Bone marrow (tissue), 2 donors: ENCODE measurements around the gene RNF121.
"Not testable (repeated sequence)": the region's sequence is repeated elsewhere in the genome, so short reads cannot be mapped to it uniquely, and the experiment has no call there.

ENCODE experiments used
- DNase-seq, 2 donors: peaks; one replicate each; lab custom pipeline; 2025; lab: John Stamatoyannopoulos, UW

The RNF121 gene

DNA sequence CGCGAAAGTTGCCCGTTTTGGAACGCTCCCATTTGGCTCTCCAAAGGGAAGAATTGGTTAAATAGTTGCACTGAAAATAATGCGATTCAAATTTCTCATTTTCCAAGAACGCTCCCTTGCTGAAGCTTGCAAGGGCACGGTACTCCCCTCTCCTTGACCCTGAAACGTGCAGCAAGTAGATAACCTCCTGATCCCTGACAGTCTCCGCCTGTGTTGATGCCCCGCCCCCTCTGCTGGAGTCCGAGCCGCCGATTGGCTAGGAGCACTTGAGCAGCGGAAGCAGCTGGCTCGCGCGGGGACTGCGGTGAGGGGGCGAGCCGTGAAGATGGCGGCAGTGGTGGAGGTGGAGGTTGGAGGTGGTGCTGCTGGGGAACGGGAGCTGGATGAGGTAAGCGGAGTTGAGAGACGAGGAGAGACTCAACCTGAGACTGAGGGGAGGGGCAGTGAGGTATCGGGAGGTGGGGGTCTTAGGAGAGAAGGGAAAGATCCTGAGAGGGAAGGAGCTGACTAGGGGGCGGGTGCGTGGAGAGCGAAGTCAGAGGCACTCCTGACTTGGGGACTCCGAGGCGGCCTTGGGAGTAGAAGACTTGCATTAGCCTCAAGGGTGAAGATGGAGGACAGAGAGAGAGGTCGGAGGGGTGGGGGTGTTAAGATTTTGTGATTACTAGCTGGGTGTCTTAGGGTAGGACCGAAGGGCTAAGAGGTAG lies at the start of gene RNF121:
Gene RNF121 (plus strand): TSS at position 310 of the 707 bp plus-strand sequence. CDS start 16 bp downstream, at position 326.
- DNase-seq: peak; percentile 83 to 95

DNA sequence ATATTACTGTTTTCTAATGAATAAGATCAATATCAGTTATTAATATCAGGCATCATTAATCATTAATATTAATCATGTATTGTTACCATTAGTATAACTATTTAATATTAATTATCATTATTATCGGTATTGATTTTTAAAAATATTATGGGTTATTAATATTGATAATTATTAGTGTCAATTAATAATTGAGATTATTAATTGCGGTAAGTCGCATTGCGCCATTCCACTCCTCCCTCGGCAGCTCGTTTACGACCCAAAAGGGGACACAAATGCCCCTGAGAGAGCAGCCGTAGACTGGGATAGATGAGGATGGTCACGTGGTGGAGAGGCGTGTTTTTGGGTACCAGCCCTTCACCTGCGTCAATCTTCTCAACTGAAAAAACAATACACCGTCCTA lies 43.0 kb upstream of the RNF121 start:
- DNase-seq: not testable (repeated sequence)

DNA sequence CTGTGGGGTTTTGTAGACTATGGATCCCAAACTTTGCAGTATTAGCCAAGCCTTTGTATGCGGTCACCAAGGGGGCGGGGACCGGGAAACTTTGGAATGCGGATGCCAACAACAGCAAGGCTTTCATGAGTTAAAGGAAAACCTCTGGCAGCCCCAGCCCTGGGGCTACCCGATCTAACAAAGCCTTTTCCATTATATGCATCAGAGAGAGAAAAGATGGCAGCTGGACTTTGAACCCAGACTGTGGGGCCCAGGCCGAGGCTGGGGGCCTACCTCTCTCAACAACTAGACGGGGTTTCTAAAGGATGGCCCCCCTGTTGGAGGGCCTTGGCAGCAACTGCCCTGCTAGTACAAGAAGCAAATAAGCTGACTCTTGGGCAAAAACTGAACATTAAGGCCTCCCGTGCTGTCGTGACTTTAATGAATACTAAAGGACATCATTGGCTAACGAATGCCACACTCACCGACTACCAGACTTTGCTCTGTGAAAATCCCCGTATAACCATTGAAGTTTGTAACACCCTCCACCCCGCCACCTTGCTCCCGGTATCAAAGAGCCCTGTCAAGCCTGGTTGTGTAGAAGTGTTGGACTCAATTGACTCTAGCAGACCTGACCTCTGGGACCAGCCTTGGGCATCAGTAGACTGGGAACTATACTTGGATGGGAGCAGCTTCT lies 40.4 kb upstream of the RNF121 start:
- not testable (repeated sequence) for DNase-seq

DNA sequence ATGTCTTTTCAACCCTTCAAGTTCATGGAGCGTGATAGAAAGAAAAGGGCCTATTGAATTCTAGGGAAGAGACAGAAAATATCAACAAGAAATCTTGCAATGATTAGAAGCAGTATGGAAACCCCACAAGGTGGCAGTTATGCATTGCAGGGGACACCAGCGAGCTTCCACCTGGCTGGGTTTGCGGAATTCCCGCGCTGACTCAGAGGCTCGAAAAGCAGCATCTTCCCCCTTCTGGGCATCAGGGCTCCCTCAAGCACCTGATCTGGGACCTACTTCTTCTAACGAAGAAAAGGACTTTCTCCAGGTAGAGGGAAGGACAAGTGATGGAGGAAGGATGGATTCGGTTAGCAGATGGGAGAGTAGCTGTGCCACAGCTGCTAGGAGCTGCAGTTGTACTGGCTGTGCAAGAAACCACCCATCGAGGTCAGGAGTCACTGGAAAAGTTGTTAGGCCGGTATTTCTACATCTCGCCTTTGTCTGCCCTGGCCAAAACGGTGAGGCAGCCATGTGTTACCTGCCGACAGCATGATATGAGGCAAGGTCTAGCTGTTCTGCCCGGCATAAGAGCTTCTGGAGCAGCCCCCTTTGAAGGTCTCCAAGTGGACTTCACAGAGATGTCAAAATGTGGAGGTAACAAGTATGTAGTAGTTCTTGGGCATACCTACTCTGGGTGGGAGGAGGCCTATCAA lies 39.5 kb upstream of the RNF121 start:
- DNase-seq: not testable (repeated sequence)

DNA sequence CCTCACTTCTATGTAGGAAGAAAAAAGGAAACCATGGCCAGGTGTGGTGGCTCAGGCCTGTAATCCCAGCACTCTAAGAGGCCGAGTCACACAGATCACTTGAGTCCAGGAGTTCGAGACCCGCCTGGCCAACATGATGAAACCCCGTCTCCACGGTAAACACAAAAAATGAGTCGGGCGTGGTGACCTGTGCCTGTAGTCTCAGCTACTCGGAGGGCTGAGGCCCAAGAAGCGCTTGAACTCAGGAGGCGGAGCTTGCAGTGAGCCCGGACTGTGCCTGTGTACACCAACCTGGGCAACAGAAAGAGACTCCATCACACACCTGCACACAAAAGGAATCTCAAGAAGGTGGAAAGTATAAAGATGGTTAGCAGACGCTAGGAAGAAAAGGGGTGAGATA lies 32.9 kb upstream of the RNF121 start:
- no peak for DNase-seq

DNA sequence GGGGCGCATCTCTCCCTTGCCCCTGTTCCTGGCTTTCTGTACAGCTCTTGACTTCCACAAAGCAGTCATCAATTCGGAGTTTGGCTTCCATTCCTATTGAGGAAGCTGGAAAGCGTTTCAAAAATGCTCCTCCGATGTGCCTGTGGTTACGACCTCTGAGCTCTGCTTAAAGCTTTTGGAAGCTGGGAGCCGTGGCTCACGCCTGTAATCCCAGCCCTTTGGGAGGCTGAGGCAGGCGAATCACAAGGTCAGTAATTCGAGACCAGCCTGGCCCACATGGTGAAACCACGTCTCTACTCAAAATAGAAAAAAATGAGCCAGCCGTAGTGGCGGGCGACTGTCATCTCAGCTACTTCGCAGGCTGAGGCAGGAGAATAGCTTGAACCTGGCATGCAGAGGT lies 27.7 kb upstream of the RNF121 start:
- not testable (repeated sequence) for DNase-seq

DNA sequence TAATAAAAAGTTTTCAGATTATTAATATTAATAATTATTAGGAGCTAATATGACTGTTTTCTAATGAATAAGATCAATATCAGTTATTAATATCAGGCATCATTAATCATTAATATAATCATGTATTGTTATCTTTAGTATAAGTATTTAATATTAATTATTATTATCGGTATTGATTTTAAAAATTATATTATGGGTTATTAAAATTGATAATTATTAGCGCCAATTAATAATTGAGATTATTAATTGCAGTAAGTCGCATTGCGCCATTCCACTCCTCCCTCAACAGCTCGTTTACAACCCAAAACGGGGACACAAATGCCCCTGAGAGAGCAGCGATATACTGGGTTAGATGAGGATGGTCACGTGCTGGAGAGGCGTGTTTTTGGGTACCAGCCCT lies 20.6 kb upstream of the RNF121 start:
- no peak for DNase-seq

DNA sequence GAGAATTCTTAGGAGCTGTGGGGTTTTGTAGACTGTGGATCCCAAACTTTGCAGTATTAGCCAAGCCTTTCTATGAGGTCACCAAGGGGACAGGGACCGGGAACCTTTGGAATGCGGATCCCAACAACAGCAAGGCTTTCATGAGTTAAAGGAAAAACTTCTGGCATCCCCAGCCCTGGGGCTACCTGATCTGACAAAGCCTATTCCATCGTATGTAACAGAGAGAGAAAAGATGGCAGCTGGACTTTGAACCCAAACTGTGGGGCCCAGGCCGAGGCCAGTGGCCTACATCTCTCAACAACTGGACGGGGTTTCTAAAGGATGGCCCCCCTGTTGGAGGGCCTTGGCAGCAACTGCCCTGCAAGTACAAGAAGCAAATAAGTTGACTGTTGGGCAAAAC lies 18.1 kb upstream of the RNF121 start:
- not testable (repeated sequence) for DNase-seq

DNA sequence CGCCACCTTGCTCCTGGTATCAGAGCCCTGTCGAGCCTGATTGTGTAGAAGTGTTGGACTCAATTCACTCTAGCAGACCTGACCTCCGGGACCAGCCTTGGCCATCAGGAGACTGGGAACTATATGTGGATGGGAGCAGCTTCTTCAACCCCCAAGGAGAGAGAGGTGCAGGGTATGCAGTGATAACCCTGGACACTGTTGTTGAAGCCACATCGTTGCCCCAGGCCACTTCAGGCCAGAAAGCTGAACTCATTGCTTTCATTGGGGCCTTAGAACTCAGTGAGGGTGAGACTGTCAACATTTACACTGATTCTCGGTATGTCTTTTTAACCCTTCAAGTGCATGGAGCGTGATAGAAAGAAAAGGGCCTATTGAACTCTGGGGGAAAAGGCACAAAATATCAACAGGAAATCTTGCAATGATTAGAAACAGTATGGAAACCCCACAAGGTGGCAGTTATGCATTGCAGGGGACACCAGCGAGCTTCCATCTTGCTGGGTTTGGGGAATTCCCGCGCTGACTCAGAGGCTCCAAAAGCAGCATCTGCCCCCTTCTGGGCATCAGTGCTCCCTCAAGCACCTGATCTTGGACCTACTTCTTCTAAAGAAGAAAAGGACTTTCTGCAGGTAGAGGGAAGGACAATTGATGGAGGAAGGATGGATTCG lies 17.4 kb upstream of the RNF121 start:
- not testable (repeated sequence) for DNase-seq

DNA sequence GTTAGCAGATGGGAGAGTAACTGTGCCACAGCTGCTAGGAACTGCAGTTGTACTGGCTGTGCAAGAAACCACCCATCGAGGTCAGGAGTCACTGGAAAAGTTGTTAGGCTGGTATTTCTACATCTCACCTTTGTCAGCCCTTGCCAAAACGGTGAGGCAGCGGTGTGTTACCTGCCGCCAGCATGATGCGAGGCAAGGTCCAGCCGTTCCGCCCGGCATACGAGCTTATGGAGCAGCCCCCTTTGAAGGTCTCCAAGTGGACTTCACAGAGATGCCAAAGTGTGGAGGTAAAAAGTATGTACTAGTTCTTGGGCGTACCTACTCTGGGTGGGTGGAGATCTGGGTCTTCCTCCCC lies 16.9 kb upstream of the RNF121 start:
- DNase-seq: not testable (repeated sequence)

DNA sequence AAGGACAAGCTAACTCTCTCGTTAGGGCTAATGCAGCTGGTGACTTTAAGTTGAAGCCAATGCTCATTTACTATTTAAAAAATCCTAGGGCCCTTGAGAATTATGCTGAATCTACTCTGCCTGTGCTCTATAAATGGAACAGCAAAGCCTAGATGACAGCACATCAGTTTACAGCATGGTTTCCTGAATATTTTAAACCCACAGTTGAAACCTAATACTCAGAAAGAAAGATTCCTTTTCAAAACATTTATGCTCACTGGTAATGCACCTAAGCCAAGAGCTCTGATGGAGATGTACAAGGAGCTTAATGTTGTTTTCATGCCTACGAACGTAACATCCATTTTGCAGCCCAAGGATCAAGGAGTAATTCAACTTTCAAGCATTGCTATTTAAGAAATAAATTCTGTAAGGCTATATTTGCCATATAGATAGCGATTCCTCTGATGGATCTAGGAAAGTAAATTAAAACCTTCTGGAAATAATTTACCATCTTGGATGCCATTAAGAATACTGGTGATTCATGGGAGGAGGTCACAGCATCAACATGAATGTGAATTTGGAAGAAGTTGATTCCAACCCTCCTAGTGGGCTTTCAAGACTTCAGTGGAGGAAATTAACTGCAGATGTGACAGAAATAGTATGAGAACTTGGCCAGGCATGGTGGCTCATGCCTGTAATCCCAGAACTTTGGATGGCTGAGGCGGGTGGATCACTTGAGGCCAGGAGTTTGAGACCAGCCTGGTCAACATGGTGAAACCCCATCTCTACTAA lies 14.9 kb upstream of the RNF121 start:
- no peak for DNase-seq

DNA sequence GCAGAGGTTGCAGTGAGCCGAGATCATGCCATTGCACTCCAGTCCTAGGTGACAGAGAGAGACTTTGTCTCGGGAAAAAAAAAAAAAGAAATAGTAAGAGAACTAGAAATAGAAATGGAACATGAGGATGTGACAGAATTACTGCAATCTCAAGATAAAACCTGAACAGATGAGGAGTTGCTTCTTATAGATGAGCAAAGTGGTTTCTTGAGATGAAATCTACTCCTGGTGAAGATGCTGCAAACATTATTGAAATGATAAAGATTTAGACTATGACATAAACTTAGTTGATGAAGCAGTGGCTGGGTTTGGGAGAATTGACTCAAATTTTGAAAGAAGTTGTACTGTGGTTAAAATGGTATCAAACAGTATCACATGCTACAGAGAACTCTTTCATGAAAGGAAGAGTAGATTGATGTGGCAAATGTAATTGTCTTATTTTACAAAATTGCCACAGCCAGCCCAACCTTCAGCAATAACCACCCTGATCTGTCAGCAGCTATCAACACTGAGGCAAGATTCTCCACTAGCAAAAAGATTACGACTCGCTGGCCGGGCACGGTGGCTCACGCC lies 14.1 kb upstream of the RNF121 start:
- DNase-seq: no peak

DNA sequence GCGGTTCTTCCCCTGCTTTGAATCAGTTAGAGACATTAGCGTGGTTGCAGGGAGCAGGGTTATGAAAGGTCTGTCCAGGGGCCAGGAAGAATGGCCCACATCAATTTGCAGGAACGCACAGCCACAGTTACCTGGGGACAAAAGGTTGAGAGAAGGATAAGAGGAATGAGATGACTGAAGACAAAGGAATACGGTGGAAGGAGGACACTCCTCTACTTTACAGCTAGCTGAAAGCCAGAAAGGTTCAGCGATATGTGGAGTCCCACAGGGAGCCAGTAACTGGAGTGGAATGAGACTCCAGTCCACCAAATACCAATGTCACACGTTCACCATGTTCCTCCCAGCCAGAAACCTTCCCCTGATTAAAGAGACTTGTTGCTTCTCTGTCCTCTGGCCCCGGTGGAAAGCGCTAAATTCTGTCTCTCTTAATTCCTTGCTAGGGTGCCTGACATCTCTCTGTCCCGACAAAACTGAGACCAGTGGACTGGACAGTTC lies 11.2 kb upstream of the RNF121 start:
- no peak for DNase-seq

DNA sequence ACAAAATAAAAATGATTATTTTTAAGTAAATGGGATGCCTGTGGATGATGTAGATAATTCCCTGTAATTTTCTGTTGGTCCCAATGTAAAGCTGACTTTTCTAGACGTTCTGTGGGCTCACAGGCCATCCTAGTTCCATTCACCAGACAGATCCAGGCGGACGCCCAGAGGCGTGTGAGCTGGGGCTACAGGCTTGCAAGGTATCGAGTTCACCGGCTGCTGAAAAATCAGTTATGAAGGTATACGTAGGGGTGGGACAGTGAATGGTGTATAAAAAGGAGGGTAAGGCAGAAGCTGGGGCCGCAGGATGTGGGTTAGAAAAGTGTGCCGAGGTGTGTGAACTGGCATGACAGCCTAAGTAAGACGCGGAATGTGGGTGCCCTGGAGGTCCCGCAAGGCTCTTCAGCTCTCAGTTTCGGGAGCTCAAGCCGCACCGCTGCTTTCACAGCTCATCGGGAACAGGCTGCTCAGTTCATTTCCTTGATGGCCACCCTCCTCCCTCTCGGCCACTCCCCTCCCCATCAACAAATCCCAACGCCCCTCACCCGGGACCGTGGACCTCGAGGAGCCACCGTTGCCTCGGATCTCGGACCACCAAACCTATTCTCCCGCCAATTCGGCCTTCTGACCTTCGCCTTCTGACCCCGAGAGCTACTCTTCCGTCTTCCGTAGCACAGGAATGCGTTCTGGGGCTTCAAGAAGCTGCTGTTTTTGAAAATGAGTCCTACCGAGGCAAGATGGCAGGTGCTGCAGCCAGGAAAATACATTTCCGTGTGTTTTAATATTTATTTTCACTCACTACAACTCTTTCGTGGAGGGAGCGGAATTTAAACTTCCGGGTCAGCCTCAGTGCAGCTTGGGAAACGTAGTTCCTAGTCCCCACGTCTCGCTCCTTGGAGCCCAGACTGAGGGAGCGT lies 768 bp upstream of the RNF121 start, which contains the start of gene XNDC1N:
Gene XNDC1N (minus strand): TSS at position 775 of the 917 bp plus-strand sequence. CDS start 5,241 bp downstream, outside the sequence.
- peak; percentile 82 to 83 for DNase-seq

DNA sequence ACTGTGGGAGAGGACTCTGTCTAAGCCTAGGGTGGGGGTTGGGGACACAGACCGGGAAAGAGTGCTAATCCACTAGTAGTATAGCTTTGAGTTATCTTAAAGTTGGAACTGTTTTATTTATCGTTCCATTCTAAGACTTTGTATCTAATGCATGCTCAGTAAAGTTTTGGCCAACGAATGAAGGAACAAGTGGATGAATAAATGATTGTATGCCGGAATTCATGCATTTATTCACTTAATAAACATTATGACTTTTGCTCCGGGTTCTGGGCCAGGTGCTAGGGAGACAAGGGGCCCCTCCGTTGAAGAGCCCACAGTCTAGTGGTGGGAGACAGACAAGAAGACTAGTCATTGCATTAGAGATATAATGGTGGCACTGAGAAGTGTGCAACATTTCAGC lies 645 bp downstream of the RNF121 start:
- DNase-seq: no peak

DNA sequence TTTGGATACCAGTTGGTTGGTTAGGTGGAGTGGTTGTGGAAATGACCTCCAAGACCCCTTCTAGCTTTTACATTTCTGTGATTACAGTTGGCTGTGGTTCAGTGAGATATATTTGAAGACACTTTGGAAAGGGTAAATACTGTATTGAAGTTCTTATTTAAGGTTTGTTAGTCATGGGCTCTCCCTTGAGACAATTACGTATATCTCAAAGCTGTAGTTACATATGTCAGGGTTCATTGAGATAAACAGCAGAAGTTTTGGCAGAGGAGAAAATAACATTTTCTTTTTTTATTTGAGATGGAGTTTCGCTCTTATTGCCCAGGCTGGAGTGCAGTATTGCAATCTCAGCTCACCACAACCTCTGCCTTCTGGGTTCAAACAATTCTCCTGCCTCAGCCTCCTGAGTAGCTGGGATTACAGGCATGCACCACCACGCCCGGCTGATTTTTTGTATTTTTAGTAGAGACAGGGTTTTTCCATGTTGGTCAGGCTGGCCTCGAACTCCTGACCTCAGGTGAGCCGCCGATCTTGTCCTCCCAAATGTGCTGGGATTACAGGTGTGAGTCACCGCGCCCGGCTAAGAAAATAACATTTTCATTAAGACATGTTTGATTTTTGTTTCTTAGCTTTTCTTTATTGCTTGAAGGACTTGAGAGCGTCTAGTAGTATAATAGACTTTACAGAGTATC lies 1.9 kb downstream of the RNF121 start:
- no peak for DNase-seq

DNA sequence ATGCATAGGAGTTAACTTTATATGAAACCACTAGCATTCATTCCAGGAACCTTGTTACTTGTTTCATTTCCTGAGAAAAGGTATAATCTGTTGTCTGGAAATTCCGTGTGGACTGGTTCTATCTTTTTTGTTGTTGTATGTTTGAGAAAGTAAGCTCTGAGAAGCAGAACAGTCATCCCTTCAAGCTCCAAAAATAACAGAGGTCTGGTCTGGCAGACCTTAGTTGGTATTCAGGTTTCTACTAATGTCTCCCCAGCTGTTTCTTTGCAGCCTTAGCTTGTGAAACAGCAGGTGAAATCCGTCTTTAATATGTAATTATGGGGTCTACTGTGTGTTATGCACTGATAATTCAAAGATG lies 2.4 kb downstream of the RNF121 start:
- DNase-seq: no peak

DNA sequence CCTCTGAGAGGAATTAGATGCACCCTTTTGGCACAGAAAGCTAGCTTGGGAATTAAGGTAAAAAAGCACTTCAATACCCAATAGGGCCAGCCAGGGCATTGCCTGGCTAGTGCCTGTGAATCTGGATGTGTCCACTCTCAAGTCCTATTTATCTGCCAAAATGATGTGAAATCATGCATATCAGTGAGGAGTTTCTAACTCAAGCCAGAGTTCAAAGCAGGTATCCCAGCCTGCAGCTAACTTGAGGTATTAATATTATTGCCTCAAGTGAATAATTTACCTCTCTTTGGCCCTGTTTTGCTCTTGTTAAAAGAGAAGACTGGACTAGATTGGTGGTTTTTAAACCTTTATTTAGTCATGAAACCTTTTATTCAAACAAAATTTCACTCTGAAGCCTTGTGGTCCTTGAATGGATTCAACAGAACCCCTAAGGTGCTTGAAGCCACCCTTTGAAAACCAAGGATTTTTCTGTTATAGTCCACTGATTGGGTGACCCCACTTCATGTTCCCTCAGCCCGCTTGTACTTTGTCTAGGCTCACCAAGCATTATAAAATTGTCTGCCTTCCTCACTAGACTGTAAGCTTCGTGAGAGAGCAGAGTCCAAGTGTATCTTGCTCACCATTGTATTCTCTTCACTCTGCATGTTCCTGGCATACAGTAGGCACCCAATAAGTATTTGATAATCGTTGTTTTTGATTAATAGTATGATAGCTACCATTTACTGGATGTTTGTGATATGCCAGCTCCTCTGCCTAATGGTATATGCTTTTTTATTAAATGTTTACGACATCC lies 4.5 kb downstream of the RNF121 start:
- DNase-seq: no peak

DNA sequence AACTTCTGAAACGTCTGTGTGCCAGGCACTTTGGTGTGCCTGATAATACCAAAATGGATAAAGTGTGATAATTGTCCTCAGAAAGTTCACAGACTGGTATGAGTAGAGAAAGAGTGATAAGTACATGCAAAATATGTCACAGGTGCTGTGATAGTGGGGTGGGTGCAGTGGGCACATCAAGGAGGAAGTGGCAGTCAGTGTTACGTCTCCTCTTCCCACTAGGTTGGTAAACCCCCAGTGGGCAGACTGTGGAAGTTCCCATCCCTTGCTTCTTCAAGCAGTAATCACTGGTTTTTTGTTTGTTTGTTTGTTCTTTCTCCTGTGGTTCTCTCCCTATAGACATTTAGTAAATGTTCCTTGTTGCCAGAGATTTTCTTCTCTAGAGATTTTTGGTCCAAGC lies 5.4 kb downstream of the RNF121 start:
- no peak for DNase-seq
